ENCODE measurements around the gene IQCK.

GRCh38 chr16:19710191-19710908 is 7.7 kb upstream of the IQCK start:
- TF ChIP-seq POLR2A (IDR thresholded peaks at IDR 0.05; ENCODE audit: low read depth, low read length) (no peak), CTCF (IDR thresholded peaks at IDR 0.05; ENCODE audit: extremely low read depth in 1 of 2, insufficient read depth in 1 of 2, low read depth in 1 of 2, low read length in 2 of 2) (no peak)

All from endothelial cell of umbilical vein (primary cell).